ENCODE results near the gene BABAM2. TPM values are rescaled to one million over a fixed set of nuclear protein-coding genes. Genes with fewer than 3 reads are reported as not detected.

BABAM2 gene
- total and polyA plus RNA-seq, 4 donors: 9.9 to 17.0 (median 13.9) TPM

DNA sequence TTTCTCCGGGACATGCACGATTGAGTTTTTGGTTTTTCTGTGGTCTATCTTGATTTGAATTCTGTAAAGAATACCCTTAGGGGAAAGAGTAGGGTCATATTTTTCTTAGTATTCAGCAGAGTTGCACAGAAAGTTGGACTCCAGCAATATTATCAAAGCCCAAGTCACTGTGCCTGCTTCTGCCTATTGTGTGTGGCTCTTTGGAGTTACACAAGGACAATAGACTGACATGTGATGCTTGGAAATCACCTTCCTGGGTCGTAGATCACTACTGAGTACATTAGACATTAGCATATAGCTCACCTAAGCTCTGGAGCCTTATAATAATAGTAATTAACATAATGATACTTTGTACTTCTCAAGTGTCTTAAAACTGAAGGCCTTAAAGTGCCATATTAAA lies 263.3 kb downstream of the BABAM2 start:
- Histone ChIP-seq H3K9ac (ENCODE audit: low read depth in 1 of 2, low read length in 2 of 2) (no peak overlapping the region), H3K9me3 (ENCODE audit: control insufficient read depth in 4 of 4, low read length in 3 of 4) (peaks cover 2 to 5% (median 3%) of the 10 kb centered on the region in 4 donors), H3K27ac (ENCODE audit: low read depth in 1 of 2, low read length in 2 of 2) (no peak overlapping the region), H3K36me3 (ENCODE audit: control insufficient read depth in 4 of 4, insufficient read depth in 3 of 4, low read depth in 1 of 4, low read length in 3 of 4) (no peaks in the 10 kb centered on the region), H3K4me3 (ENCODE audit: low read depth in 1 of 3, low read length in 3 of 3) (no peak overlapping the region), H3K27me3 (ENCODE audit: control insufficient read depth in 4 of 4, insufficient read depth in 4 of 4, low read length in 3 of 4) (no peaks in the 10 kb centered on the region), H3K4me1 (ENCODE audit: control insufficient read depth in 4 of 4, insufficient read depth in 4 of 4, low read length in 3 of 4) (no peaks in the 10 kb centered on the region)
- WGBS: 91% methylated on average over 3 of the region's 3 CpGs
- TF ChIP-seq RAD21 (IDR thresholded peaks at IDR 0.05) (no peak), HNF4G (IDR thresholded peaks at IDR 0.05) (no peak), EGR1 (IDR thresholded peaks at IDR 0.05; ENCODE audit: low read depth in 2 of 2) (no peak), JUND (IDR thresholded peaks at IDR 0.05) (no peak), ZBTB33 (IDR thresholded peaks at IDR 0.05) (no peak), YY1 (IDR thresholded peaks at IDR 0.05) (no peak), FOXA1 (IDR thresholded peaks at IDR 0.05) (no peak), HNF4A (conservative IDR thresholded peaks at IDR 0.05) (no peak), GABPA (IDR thresholded peaks at IDR 0.05 in 1 of 2, conservative IDR thresholded peaks at IDR 0.05 in 1 of 2) (no peak), FOXA2 (IDR thresholded peaks at IDR 0.05) (no peak), TAF1 (conservative IDR thresholded peaks at IDR 0.05) (no peak), NR2F2 (IDR thresholded peaks at IDR 0.05) (no peak), RXRA (IDR thresholded peaks at IDR 0.05) (no peak)
- TF ChIP-seq, protein P1, sequence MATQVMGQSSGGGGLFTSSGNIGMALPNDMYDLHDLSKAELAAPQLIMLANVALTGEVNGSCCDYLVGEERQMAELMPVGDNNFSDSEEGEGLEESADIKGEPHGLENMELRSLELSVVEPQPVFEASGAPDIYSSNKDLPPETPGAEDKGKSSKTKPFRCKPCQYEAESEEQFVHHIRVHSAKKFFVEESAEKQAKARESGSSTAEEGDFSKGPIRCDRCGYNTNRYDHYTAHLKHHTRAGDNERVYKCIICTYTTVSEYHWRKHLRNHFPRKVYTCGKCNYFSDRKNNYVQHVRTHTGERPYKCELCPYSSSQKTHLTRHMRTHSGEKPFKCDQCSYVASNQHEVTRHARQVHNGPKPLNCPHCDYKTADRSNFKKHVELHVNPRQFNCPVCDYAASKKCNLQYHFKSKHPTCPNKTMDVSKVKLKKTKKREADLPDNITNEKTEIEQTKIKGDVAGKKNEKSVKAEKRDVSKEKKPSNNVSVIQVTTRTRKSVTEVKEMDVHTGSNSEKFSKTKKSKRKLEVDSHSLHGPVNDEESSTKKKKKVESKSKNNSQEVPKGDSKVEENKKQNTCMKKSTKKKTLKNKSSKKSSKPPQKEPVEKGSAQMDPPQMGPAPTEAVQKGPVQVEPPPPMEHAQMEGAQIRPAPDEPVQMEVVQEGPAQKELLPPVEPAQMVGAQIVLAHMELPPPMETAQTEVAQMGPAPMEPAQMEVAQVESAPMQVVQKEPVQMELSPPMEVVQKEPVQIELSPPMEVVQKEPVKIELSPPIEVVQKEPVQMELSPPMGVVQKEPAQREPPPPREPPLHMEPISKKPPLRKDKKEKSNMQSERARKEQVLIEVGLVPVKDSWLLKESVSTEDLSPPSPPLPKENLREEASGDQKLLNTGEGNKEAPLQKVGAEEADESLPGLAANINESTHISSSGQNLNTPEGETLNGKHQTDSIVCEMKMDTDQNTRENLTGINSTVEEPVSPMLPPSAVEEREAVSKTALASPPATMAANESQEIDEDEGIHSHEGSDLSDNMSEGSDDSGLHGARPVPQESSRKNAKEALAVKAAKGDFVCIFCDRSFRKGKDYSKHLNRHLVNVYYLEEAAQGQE (IDR thresholded peaks at IDR 0.05): no peak
- TF ChIP-seq, protein P2, sequence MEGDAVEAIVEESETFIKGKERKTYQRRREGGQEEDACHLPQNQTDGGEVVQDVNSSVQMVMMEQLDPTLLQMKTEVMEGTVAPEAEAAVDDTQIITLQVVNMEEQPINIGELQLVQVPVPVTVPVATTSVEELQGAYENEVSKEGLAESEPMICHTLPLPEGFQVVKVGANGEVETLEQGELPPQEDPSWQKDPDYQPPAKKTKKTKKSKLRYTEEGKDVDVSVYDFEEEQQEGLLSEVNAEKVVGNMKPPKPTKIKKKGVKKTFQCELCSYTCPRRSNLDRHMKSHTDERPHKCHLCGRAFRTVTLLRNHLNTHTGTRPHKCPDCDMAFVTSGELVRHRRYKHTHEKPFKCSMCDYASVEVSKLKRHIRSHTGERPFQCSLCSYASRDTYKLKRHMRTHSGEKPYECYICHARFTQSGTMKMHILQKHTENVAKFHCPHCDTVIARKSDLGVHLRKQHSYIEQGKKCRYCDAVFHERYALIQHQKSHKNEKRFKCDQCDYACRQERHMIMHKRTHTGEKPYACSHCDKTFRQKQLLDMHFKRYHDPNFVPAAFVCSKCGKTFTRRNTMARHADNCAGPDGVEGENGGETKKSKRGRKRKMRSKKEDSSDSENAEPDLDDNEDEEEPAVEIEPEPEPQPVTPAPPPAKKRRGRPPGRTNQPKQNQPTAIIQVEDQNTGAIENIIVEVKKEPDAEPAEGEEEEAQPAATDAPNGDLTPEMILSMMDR (IDR thresholded peaks at IDR 0.05; ENCODE audit: low read depth, low read length, missing input control): no peak
- DNase-seq (ENCODE audit: low spot score): no peak

GRCh38 chr2:28155086-28155485 lies 264.6 kb downstream of the BABAM2 start:
- Histone ChIP-seq H3K27ac (ENCODE audit: low read depth in 1 of 2, low read length in 2 of 2) (no peak overlapping the region), H3K27me3 (ENCODE audit: control insufficient read depth in 4 of 4, insufficient read depth in 4 of 4, low read length in 3 of 4) (no peaks in the 10 kb centered on the region), H3K9ac (ENCODE audit: low read depth in 1 of 2, low read length in 2 of 2) (no peak overlapping the region), H3K9me3 (ENCODE audit: control insufficient read depth in 4 of 4, low read length in 3 of 4) (peaks cover 2 to 5% (median 3%) of the 10 kb centered on the region in 4 donors), H3K4me1 (ENCODE audit: control insufficient read depth in 4 of 4, insufficient read depth in 4 of 4, low read length in 3 of 4) (no peaks in the 10 kb centered on the region), H3K4me3 (ENCODE audit: low read depth in 1 of 3, low read length in 3 of 3) (no peak overlapping the region), H3K36me3 (ENCODE audit: control insufficient read depth in 4 of 4, insufficient read depth in 3 of 4, low read depth in 1 of 4, low read length in 3 of 4) (no peaks in the 10 kb centered on the region)
- TF ChIP-seq HNF4G (IDR thresholded peaks at IDR 0.05) (no peak), ATF3 (IDR thresholded peaks at IDR 0.05) (no peak)
- TF ChIP-seq, protein P2 (IDR thresholded peaks at IDR 0.05; ENCODE audit: low read depth, low read length, missing input control): no peak
- DNase-seq (ENCODE audit: low spot score): no peak
- WGBS: 88% methylated on average over 4 of the region's 4 CpGs

Data from liver (tissue), 9 donors.